Measurements from ENCODE around the gene C11orf86.
A peak's percentile ranks its signal among the peaks of the same experiment; 100 is the strongest.

The C11orf86 gene

GRCh38 chr11:66937193-66937733 is 37.8 kb upstream of the C11orf86 start:
- no peak for TF ChIP-seq CTCF (conservative IDR thresholded peaks at IDR 0.05; ENCODE audit: low read depth, low read length)
- DNase-seq (ENCODE audit: low read depth): no peak
- H3K4me3 ChIP-seq (ENCODE audit: low read depth, low read length): no peak overlapping the region

DNA sequence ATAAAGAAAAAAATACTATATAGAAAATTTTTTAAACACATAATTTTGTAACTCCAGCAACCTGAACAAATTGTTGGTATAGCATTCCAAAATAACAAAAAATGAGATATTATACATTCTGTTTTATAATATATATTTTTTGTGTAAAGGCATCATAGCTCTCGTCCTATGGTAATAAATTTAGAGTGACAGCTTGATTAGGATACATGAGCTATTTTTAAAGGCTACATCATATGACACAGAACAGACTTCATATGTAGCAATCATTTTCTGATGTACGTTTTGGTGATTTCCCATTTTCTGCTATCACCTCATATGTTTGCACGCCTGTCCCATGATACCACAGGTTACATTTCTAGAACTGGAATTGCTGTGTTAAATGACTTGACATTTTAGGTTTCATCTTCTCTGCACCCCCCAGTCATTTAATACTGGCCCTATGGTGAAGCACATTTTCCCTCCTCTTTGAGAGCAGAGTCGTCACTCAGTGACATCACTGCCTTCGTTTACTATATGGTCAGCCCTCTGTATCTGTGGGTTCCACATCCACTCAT is 36.4 kb upstream of the C11orf86 start:
- H3K4me3 ChIP-seq (ENCODE audit: low read depth, low read length): no peak overlapping the region
- no peak for DNase-seq (ENCODE audit: low read depth)
- TF ChIP-seq CTCF (conservative IDR thresholded peaks at IDR 0.05; ENCODE audit: low read depth, low read length): no peak

- no peak overlapping the region for H3K4me3 ChIP-seq (ENCODE audit: low read depth, low read length)
- no peak for TF ChIP-seq CTCF (conservative IDR thresholded peaks at IDR 0.05; ENCODE audit: low read depth, low read length)
- DNase-seq (ENCODE audit: low read depth): peak; percentile 68
Observed at GRCh38 chr11:66950112-66950535, 25.0 kb upstream of the C11orf86 start.

DNA sequence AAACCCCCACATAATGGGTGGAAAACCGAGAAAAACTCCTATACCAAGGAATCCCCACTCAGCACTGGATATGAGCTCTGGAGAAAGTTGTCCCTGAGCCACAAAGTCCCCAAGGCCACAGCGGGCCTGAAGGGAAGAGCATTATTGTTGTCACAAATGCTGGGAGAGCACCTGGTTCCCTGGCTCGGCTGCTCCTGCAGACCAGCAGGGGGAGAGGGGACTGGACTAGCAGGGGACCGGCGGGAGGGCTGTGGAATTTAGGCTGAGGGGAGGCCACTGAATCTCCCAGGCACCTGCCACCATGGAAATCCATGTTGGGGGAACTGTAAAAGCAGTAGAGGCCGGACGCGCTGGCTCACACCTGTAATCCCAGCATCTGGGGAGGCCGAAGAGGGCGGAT is 24.0 kb upstream of the C11orf86 start:
- no peak for DNase-seq (ENCODE audit: low read depth)
- TF ChIP-seq CTCF (conservative IDR thresholded peaks at IDR 0.05; ENCODE audit: low read depth, low read length): peak; percentile 25
- H3K4me3 ChIP-seq (ENCODE audit: low read depth, low read length): no peak overlapping the region

DNA sequence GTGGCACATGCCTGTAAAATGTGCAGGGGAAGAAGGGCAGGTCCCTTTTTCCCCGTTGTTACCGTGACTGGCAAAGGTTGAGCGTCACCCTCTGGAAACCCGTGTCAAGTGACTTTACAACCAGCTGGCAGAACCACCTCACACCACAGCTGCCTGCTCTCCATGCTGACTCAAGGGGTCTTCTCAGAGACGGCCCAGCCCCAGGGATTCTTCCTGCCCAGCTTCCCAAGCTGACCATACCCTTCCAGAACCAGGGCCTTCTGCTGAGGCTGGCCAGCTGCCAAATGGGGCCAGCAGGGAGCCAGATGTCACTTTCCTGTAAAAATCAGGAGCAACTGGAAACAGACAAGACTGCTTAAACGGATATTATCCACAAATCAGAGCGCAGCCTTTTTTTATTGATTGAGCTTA is 23.2 kb upstream of the C11orf86 start:
- no peak for TF ChIP-seq CTCF (conservative IDR thresholded peaks at IDR 0.05; ENCODE audit: low read depth, low read length)
- DNase-seq (ENCODE audit: low read depth): peak; percentile 71
- H3K4me3 ChIP-seq (ENCODE audit: low read depth, low read length): no peak overlapping the region

DNA sequence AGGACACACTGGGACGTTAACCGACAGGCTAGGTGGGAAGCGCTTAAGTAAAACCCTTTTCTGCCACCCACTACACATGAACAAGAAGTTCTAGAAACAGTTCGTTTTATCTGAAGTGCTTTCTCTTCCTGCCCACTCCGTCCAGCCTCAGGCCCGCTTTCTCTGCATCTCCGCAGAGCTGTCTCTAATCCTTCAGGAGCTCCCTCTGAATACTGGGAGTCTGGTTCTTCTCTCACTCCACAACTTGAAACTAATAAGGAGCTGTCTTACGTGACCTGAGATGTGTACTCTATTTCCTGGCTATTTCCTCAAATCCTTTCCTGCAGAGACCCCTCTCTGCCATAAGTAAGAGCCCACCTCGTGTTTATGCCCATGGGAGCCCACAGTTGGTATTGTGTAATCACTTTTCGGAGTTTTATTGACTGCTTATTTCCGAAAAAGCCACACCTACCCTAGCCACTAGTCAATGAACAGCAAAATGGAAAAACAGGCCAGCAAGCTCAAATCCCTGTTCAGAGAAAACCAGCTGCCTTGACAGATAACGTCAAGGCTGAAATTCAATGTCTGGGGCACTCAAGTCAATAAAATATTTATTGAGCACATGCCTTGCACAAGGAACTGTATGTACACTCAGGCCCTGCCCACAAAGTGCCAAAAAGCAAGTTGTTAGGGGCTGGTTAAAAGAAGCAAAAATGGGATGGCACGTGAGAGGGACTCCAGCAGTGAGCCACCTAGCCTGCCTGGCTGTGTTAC is 21.8 kb upstream of the C11orf86 start:
- DNase-seq (ENCODE audit: low read depth): no peak
- H3K4me3 ChIP-seq (ENCODE audit: low read depth, low read length): no peak overlapping the region
- TF ChIP-seq CTCF (conservative IDR thresholded peaks at IDR 0.05; ENCODE audit: low read depth, low read length): no peak
